ENCODE results near the gene TTC21A. TPM values are rescaled to one million over a fixed set of nuclear protein-coding genes. Genes with fewer than 3 reads are reported as not detected.
A peak's percentile ranks its signal among the peaks of the same experiment; 100 is the strongest.

TTC21A gene
- total and polyA plus RNA-seq, 4 donors = 6.1 to 30.4 (median 11.7) TPM

DNA sequence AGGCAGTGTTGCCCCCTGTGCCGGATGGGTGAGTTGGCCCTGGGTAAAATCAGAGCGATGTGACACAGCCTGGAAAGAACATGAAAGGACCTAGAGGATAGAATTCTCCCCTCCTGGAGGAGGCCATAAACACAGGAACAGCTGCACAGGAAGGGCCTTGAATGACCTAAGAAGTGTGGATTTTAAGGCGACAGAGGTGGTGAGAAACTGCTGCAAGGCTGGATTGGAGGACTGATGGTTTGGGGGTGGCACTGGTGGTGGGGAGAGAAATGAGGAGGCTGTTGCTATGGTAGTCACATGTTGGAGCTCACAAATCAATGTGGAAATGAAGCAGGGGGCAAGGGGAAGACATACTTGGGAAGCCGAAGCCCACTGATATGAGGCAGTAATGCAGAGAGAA lies 71.1 kb downstream of the TTC21A start:
- Histone ChIP-seq H3K9ac (ENCODE audit: insufficient read depth in 1 of 2, low read length in 2 of 2) (peak overlapping the region in 1 of 2 donors; percentile 94), H3K27me3 (ENCODE audit: control insufficient read depth in 3 of 3, insufficient read depth in 3 of 3, low read length in 2 of 3) (no peaks in the 10 kb centered on the region), H3K4me1 (ENCODE audit: control insufficient read depth in 5 of 5, insufficient read depth in 5 of 5, low read length in 5 of 5) (peaks cover 14 to 36% (median 18%) of the 10 kb centered on the region in 5 donors), H3K9me3 (ENCODE audit: control insufficient read depth in 4 of 4, insufficient read depth in 3 of 4, low read length in 3 of 4) (no peaks in the 10 kb centered on the region), H3K36me3 (ENCODE audit: control insufficient read depth in 4 of 4, insufficient read depth in 4 of 4, low read length in 4 of 4) (no peaks in the 10 kb centered on the region), H3K4me3 (no peak overlapping the region), H3K27ac (ENCODE audit: low read depth in 1 of 2, low read length in 1 of 2) (peak overlapping the region; percentile 75 to 92)
- WGBS, 2 donors = 61 to 73% methylated on average over 4 of the region's 4 CpGs
- DNase-seq (peak; percentile 53 to 73 (median 69)), ATAC-seq (ENCODE audit: insufficient read depth, low FRiP score) (no peak)
- TF ChIP-seq CTCF (IDR thresholded peaks at IDR 0.05; ENCODE audit: control extremely low read depth, extremely low read depth) = no peak

DNA sequence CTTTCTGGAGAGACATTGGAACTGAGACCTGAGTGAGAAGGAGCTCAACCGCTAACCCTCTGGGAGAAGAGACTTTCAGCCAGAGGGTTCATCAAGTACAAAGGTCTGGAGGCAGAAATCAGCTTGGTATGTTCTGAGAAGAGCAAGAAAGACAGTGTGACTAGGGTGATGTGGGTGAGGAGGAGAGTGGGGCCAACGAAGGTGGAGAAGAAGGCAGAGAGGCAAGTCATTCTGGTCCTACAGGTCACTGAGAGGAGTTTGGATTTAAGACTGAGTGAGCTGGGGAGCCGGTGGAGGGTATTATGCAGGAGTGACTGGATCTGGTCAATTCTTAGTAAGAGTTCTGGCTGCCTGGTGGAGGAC lies 72.7 kb downstream of the TTC21A start:
- H3K36me3 ChIP-seq (ENCODE audit: control insufficient read depth in 4 of 4, insufficient read depth in 4 of 4, low read length in 4 of 4) = no peaks in the 10 kb centered on the region
- peaks cover 14 to 43% (median 21%) of the 10 kb centered on the region in 5 donors for H3K4me1 ChIP-seq (ENCODE audit: control insufficient read depth in 5 of 5, insufficient read depth in 5 of 5, low read length in 5 of 5)
- ATAC-seq (ENCODE audit: insufficient read depth, low FRiP score) (no peak), DNase-seq (no peak)
- H3K9ac ChIP-seq (ENCODE audit: insufficient read depth in 1 of 2, low read length in 2 of 2) = no peak overlapping the region
- TF ChIP-seq CTCF (IDR thresholded peaks at IDR 0.05; ENCODE audit: control extremely low read depth, extremely low read depth) = no peak
- no peaks in the 10 kb centered on the region for H3K27me3 ChIP-seq (ENCODE audit: control insufficient read depth in 3 of 3, insufficient read depth in 3 of 3, low read length in 2 of 3)
- H3K4me3 ChIP-seq = no peak overlapping the region
- H3K9me3 ChIP-seq (ENCODE audit: control insufficient read depth in 4 of 4, insufficient read depth in 3 of 4, low read length in 3 of 4) = no peaks in the 10 kb centered on the region
- H3K27ac ChIP-seq (ENCODE audit: low read depth in 1 of 2, low read length in 1 of 2) = peak overlapping the region; percentile 75 to 95
- 51 to 56% methylated on average over 3 of the region's 3 CpGs for WGBS, 2 donors

GRCh38 chr3:39180546-39181346 lies 73.3 kb downstream of the TTC21A start:
- 2 to 5% methylated on average over 25 to 64 of the region's 64 CpGs for WGBS, 2 donors
- Histone ChIP-seq H3K9me3 (ENCODE audit: control insufficient read depth in 4 of 4, insufficient read depth in 3 of 4, low read length in 3 of 4) (no peaks in the 10 kb centered on the region), H3K4me1 (ENCODE audit: control insufficient read depth in 5 of 5, insufficient read depth in 5 of 5, low read length in 5 of 5) (peaks cover 14 to 43% (median 21%) of the 10 kb centered on the region in 5 donors), H3K4me3 (no peak overlapping the region), H3K36me3 (ENCODE audit: control insufficient read depth in 4 of 4, insufficient read depth in 4 of 4, low read length in 4 of 4) (no peaks in the 10 kb centered on the region), H3K27me3 (ENCODE audit: control insufficient read depth in 3 of 3, insufficient read depth in 3 of 3, low read length in 2 of 3) (no peaks in the 10 kb centered on the region), H3K27ac (ENCODE audit: low read depth in 1 of 2, low read length in 1 of 2) (peak overlapping the region; percentile 75 to 95), H3K9ac (ENCODE audit: insufficient read depth in 1 of 2, low read length in 2 of 2) (no peak overlapping the region)
- ATAC-seq (ENCODE audit: insufficient read depth, low FRiP score) = peak; percentile 86
- TF ChIP-seq CTCF (IDR thresholded peaks at IDR 0.05; ENCODE audit: control extremely low read depth, extremely low read depth) = no peak
- peak; percentile 87 to 92 (median 91) for DNase-seq

Data from lung (tissue), 12 donors.